A673 (cell line): ENCODE measurements around the gene FKTN. TPM values are rescaled to one million over a fixed set of nuclear protein-coding genes. Genes with fewer than 3 reads are reported as not detected.

Experiments used
- BruUV-seq: library from RNA; stranded (reverse); fragments of 400-500 nt; replicated peaks from 2 replicates; lab custom pipeline; 2021; lab: Mats Ljungman, UMichigan
- CTCF ChIA-PET: fragments of 300-600 bp; sonication (Branson Sonifier 250); formaldehyde crosslinking; loops from one replicate; lab custom pipeline; 2022; ENCODE audit warnings: antibody characterized with exemption; lab: Charles Lee
- POLR2A ChIA-PET: fragments of 300-600 bp; sonication (Branson Sonifier 250); formaldehyde crosslinking; loops from one replicate; lab custom pipeline; 2022; ENCODE audit warnings: antibody characterized with exemption; ENCODE audit not compliant: low non-redundant PET; lab: Charles Lee
- DNase-seq: peaks from one replicate; pipeline ENCODE4 v3.0.0-alpha.2; 2015; ENCODE audit warnings: low spot score
- H3K27ac ChIP-seq: fragments of 200-600 bp; sonication (generic); 2 replicates; pipeline ENCODE4 v1.5.1; 2016; ENCODE audit warnings: mixed run types, low read depth, mild to moderate bottlenecking, mixed read lengths, antibody characterized with exemption, low read length; ENCODE audit not compliant: poor library complexity, severe bottlenecking
- H3K27me3 ChIP-seq: fragments of 200-600 bp; sonication (generic); replicated peaks from 2 replicates; pipeline ENCODE4 v1.6.1; 2017; ENCODE audit warnings: mixed run types, low read depth, mild to moderate bottlenecking, mixed read lengths, antibody characterized with exemption, low read length; ENCODE audit not compliant: insufficient read depth, poor library complexity
- H3K36me3 ChIP-seq: fragments of 200-600 bp; sonication (generic); 2 replicates; pipeline ENCODE4 v1.6.1; 2016; ENCODE audit warnings: mixed run types, mild to moderate bottlenecking, mixed read lengths, antibody characterized with exemption, low read length; ENCODE audit not compliant: insufficient read depth, poor library complexity, severe bottlenecking
- H3K4me1 ChIP-seq: fragments of 200-600 bp; sonication (generic); 2 replicates; pipeline ENCODE4 v1.6.1; 2017; ENCODE audit warnings: mixed run types, mild to moderate bottlenecking, mixed read lengths, antibody characterized with exemption, low read length; ENCODE audit not compliant: insufficient read depth, poor library complexity, severe bottlenecking
- H3K4me3 ChIP-seq: fragments of 200-600 bp; sonication (generic); 2 replicates; pipeline ENCODE4 v1.5.1; 2016; ENCODE audit warnings: low read depth, mixed run types, mild to moderate bottlenecking, mixed read lengths, low read length; ENCODE audit not compliant: poor library complexity, severe bottlenecking
- H3K9me3 ChIP-seq: fragments of 200-600 bp; sonication (generic); 2 replicates; pipeline ENCODE4 v1.6.1; 2016; ENCODE audit warnings: mixed run types, low read depth, mild to moderate bottlenecking, mixed read lengths, antibody characterized with exemption, low read length; ENCODE audit not compliant: poor library complexity, severe bottlenecking
- EZH2 ChIP-seq: fragments of 200-600 bp; sonication (generic); IDR thresholded peaks from 2 replicates; pipeline ENCODE4 v1.6.1; 2017; ENCODE audit warnings: borderline replicate concordance, low read depth, mild to moderate bottlenecking, mixed read lengths, antibody characterized with exemption, low read length; ENCODE audit not compliant: poor library complexity, severe bottlenecking
- intact Hi-C: fragments of 100-400 bp; cut with micrococcal nuclease; formaldehyde crosslinking; loops from one replicate; pipeline ENCODE4 v1.10.0; 2022; ENCODE audit not compliant: unreplicated experiment
- total RNA-seq: library from RNA; stranded (reverse); gene quantifications from 2 replicates; pipeline ENCODE4 v1.2.3, GENCODE V29; 2021
- TF ChIP-seq, protein P1 (sequence below): fragments of 300-800, 200-600 bp; sonication (generic); conservative IDR thresholded peaks from 2 replicates; pipeline ENCODE4 v1.5.1; 2017; ENCODE audit warnings: low read depth, mild to moderate bottlenecking, antibody characterized with exemption, low read length, moderate library complexity, mixed read lengths

FKTN gene
- total RNA-seq, 1 experiment from 2014 or later: 15.4 TPM

DNA sequence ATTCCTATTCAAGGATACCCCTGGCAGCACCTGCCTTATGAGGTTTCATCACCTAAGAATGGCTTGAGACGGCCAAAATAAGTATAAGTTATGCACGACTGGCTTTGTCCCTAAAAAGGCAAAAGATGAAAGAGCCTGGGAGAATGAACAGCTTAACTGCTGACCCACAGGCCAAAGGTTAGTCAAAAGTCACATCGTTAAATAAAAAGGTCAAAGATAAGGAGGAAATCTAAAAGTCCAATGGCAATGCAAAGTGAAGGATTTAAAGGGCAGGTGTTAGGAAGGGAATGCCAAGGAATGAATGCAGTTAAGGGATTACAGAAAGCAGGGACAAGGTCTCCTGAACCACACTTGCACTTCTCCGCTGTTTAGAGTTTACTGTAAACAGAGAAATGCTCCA, 109.9 kb downstream of the FKTN start:
- Histone ChIP-seq H3K4me1 (no peaks in the 10 kb centered on the region), H3K4me3 (no peak overlapping the region), H3K27me3 (peaks cover 4% of the 10 kb centered on the region), H3K27ac (no peak overlapping the region), H3K9me3 (no peaks in the 10 kb centered on the region), H3K36me3 (no peaks in the 10 kb centered on the region)
- intact Hi-C loops: no loop called here
- ChIA-PET CTCF (no interaction called here), POLR2A (no interaction called here)
- no peak for DNase-seq
- BruUV-seq: no TSS peak
- TF ChIP-seq, protein P1, sequence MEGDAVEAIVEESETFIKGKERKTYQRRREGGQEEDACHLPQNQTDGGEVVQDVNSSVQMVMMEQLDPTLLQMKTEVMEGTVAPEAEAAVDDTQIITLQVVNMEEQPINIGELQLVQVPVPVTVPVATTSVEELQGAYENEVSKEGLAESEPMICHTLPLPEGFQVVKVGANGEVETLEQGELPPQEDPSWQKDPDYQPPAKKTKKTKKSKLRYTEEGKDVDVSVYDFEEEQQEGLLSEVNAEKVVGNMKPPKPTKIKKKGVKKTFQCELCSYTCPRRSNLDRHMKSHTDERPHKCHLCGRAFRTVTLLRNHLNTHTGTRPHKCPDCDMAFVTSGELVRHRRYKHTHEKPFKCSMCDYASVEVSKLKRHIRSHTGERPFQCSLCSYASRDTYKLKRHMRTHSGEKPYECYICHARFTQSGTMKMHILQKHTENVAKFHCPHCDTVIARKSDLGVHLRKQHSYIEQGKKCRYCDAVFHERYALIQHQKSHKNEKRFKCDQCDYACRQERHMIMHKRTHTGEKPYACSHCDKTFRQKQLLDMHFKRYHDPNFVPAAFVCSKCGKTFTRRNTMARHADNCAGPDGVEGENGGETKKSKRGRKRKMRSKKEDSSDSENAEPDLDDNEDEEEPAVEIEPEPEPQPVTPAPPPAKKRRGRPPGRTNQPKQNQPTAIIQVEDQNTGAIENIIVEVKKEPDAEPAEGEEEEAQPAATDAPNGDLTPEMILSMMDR: no peak
- no peak for TF ChIP-seq EZH2

DNA sequence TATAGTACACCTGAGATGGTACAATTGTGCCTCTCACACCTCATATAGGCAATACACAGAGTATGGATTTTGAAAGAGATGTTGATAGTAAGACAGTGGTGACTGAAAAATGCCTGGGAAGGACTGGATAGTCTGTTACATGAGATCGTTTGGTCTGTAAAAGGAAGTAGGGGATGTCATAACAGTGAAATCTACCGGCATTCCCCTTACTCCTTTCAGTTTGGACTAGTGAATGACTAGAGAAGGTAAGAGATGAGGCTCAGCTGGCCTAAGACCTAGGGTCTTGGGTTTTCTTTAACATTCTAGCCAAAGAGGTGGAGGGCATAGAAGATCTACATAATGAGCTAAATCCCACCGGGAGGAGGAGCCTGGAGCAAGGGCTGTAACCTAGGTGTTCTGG, 112.4 kb downstream of the FKTN start:
- no peaks in the 10 kb centered on the region for H3K4me1 ChIP-seq
- no peak for DNase-seq
- no peaks in the 10 kb centered on the region for H3K9me3 ChIP-seq
- TF ChIP-seq EZH2: no peak
- TF ChIP-seq, protein P1: no peak
- H3K36me3 ChIP-seq: no peaks in the 10 kb centered on the region
- H3K4me3 ChIP-seq: no peak overlapping the region
- peaks cover 4% of the 10 kb centered on the region for H3K27me3 ChIP-seq
- BruUV-seq: no TSS peak
- intact Hi-C loops: no loop called here
- no peak overlapping the region for H3K27ac ChIP-seq
- CTCF ChIA-PET: no interaction called here
- POLR2A ChIA-PET: no interaction called here

DNA sequence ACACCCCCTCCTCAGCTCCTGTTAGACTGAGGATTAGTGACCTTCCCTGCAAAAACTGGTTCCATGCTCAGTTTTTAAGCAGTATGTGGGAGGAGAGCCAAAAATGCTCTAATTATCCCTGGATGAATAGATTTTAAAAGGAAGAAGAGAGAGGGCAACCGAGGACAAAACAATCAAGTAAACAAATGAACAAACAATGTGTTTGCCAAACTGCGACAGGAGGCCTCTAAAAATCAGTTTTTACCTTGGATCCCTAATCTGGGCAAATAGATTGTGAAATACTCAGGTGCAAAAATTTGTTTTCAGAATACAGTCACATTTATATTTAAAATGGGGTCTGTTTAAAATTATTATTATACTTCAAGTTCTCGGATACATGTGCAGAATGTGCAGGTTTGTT, 112.8 kb downstream of the FKTN start:
- TF ChIP-seq, protein P1: no peak
- TF ChIP-seq EZH2: no peak
- ChIA-PET CTCF (no interaction called here), POLR2A (no interaction called here)
- peaks cover 4% of the 10 kb centered on the region for H3K27me3 ChIP-seq
- no peaks in the 10 kb centered on the region for H3K4me1 ChIP-seq
- no peaks in the 10 kb centered on the region for H3K9me3 ChIP-seq
- no peak overlapping the region for H3K27ac ChIP-seq
- no peak for DNase-seq
- BruUV-seq: no TSS peak
- no peak overlapping the region for H3K4me3 ChIP-seq
- intact Hi-C loops: no loop called here
- H3K36me3 ChIP-seq: no peaks in the 10 kb centered on the region
